PC-9 (cell line): ENCODE results near the gene INKA2. TPM values are rescaled to one million over a fixed set of nuclear protein-coding genes. Genes with fewer than 3 reads are reported as not detected.

Source experiments
- BruUV-seq: library from RNA; stranded (reverse); fragments of 400-500 nt; replicated peaks from 2 replicates; lab custom pipeline; 2021; lab: Mats Ljungman, UMichigan
- CTCF ChIA-PET: fragments of 300-600 bp; sonication (Branson Sonifier 250); formaldehyde crosslinking; loops from one replicate; lab custom pipeline; 2022; ENCODE audit warnings: antibody characterized with exemption; lab: Charles Lee
- POLR2A ChIA-PET: fragments of 300-600 bp; sonication (Branson Sonifier 250); formaldehyde crosslinking; loops from one replicate; lab custom pipeline; 2022; ENCODE audit warnings: antibody characterized with exemption; ENCODE audit not compliant: unreplicated experiment; lab: Charles Lee
- DNase-seq, 2 experiments: peaks; one replicate each; pipeline versions ENCODE4 v3.0.0 to v3.0.0-alpha.2; 2015 to 2022; ENCODE audit warnings: mixed read lengths in 1 of 2
- H2AFZ ChIP-seq: fragments of 200-600 bp; sonication (generic); 2 replicates; pipeline ENCODE4 v1.8.1; 2017; ENCODE audit warnings: antibody characterized with exemption
- H3F3A ChIP-seq: fragments of 200-600 bp; sonication (generic); 2 replicates; pipeline ENCODE4 v1.8.1; 2017; ENCODE audit warnings: antibody characterized with exemption, mild to moderate bottlenecking, low read depth; ENCODE audit not compliant: insufficient read depth
- H3K27ac ChIP-seq: fragments of 200-600 bp; sonication (generic); 2 replicates; pipeline ENCODE4 v1.6.1; 2016; ENCODE audit warnings: mixed run types
- H3K27me3 ChIP-seq: fragments of 200-600 bp; sonication (generic); 2 replicates; pipeline ENCODE4 v1.6.1; 2016; ENCODE audit warnings: low read depth, mixed run types; ENCODE audit not compliant: insufficient read depth
- H3K36me3 ChIP-seq: fragments of 200-600 bp; sonication (generic); 2 replicates; pipeline ENCODE4 v1.6.1; 2016; ENCODE audit warnings: low read depth, mixed run types
- H3K4me1 ChIP-seq: fragments of 200-600 bp; sonication (generic); replicated peaks from 2 replicates; pipeline ENCODE4 v1.6.1; 2016; ENCODE audit warnings: mixed run types; ENCODE audit not compliant: insufficient read depth
- H3K4me2 ChIP-seq: fragments of 200-600 bp; sonication (generic); 2 replicates; pipeline ENCODE4 v1.6.1; 2017; ENCODE audit warnings: mixed run types
- H3K4me3 ChIP-seq: fragments of 200-600 bp; sonication (generic); 2 replicates; pipeline ENCODE4 v1.6.1; 2016; ENCODE audit warnings: mixed run types
- H3K79me2 ChIP-seq: fragments of 200-600 bp; sonication (generic); 2 replicates; pipeline ENCODE4 v1.6.1; 2017; ENCODE audit warnings: low read depth, mixed run types
- H3K9me2 ChIP-seq: fragments of 200-600 bp; sonication (generic); 2 replicates; pipeline ENCODE4 v1.8.1; 2017; ENCODE audit warnings: mild to moderate bottlenecking; ENCODE audit not compliant: insufficient read depth
- H3K9me3 ChIP-seq: fragments of 200-600 bp; sonication (generic); 2 replicates; pipeline ENCODE4 v1.8.1; 2016; ENCODE audit warnings: low read depth; ENCODE audit not compliant: insufficient read depth
- H4K20me1 ChIP-seq: fragments of 200-600 bp; sonication (generic); 2 replicates; pipeline ENCODE4 v1.8.1; 2017; ENCODE audit not compliant: insufficient read depth
- CTCF ChIP-seq: fragments of 200-600 bp; sonication (generic); conservative IDR thresholded peaks from 2 replicates; pipeline ENCODE4 v1.6.1; 2017; ENCODE audit warnings: mixed run types, antibody characterized with exemption, mild to moderate bottlenecking, moderate library complexity
- EZH2 ChIP-seq: fragments of 200-600 bp; sonication (generic); IDR thresholded peaks from 2 replicates; pipeline ENCODE4 v1.8.0; 2017; ENCODE audit warnings: antibody characterized with exemption, low read depth
- intact Hi-C: fragments of 100-400 bp; cut with micrococcal nuclease; formaldehyde crosslinking; loops from one replicate; pipeline ENCODE4 v1.10.0; 2022; ENCODE audit not compliant: unreplicated experiment
- total RNA-seq: library from RNA; stranded (reverse); gene quantifications from 2 replicates; pipeline ENCODE4 v1.2.3, GENCODE V29; 2021

The INKA2 gene
- total RNA-seq, 1 experiment from 2014 or later = 1.4 TPM

DNA sequence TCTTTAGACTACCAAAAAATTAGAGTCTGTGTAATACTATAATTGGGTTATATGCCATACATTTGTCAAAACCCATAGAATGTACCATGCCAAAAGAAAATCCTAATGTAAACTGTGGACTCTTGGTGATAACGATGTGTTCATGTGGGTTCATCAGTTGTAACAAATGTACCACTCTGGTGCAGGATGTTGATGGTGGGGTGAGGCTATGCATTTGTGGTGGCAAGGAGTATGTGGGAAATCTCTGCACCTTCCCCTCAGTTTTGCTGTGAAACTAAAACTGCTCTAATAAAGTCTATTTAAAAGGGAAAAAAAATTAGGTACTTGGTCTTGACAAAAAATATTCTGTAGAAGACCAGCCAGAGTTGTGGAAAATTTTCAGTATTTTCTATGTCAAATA lies 43.4 kb downstream of the INKA2 start:
- Histone ChIP-seq H3K4me1 (no peaks in the 10 kb centered on the region), H3F3A (no peaks in the 10 kb centered on the region), H3K4me3 (no peak overlapping the region), H3K4me2 (no peak overlapping the region), H3K79me2 (no peaks in the 10 kb centered on the region), H2AFZ (no peak overlapping the region), H3K27ac (no peak overlapping the region), H3K9me2 (no peaks in the 10 kb centered on the region), H3K27me3 (no peaks in the 10 kb centered on the region), H3K36me3 (peaks cover 22% of the 10 kb centered on the region; the same call in 1 of the 2 replicates), H3K9me3 (no peaks in the 10 kb centered on the region), H4K20me1 (peaks cover 5% of the 10 kb centered on the region; the same call in 1 of the 2 replicates)
- POLR2A ChIA-PET = no interaction called here
- CTCF ChIA-PET = no interaction called here
- BruUV-seq = no TSS peak
- intact Hi-C loops = no loop called here
- TF ChIP-seq CTCF (no peak), EZH2 (no peak)
- no peak for DNase-seq

GRCh38 chr1:111691886-111692285 lies 47.3 kb downstream of the INKA2 start:
- no peaks in the 10 kb centered on the region for H3K9me2 ChIP-seq
- no TSS peak for BruUV-seq
- no peak for DNase-seq
- no peaks in the 10 kb centered on the region; the same call in 1 of the 2 replicates for H3F3A ChIP-seq
- POLR2A ChIA-PET = no interaction called here
- no peaks in the 10 kb centered on the region for H3K27me3 ChIP-seq
- no peaks in the 10 kb centered on the region for H3K4me1 ChIP-seq
- no peaks in the 10 kb centered on the region for H3K9me3 ChIP-seq
- no peak overlapping the region for H3K4me3 ChIP-seq
- H3K27ac ChIP-seq = no peak overlapping the region
- intact Hi-C loops = no loop called here
- peaks cover 22% of the 10 kb centered on the region; the same call in 1 of the 2 replicates for H3K36me3 ChIP-seq
- no peak overlapping the region for H2AFZ ChIP-seq
- peaks cover 11% of the 10 kb centered on the region; the same call in 1 of the 2 replicates for H4K20me1 ChIP-seq
- CTCF ChIA-PET = no interaction called here
- TF ChIP-seq EZH2 = no peak
- TF ChIP-seq CTCF = no peak
- H3K4me2 ChIP-seq = no peak overlapping the region
- H3K79me2 ChIP-seq = peaks cover 5% of the 10 kb centered on the region; the same call in 1 of the 2 replicates

DNA sequence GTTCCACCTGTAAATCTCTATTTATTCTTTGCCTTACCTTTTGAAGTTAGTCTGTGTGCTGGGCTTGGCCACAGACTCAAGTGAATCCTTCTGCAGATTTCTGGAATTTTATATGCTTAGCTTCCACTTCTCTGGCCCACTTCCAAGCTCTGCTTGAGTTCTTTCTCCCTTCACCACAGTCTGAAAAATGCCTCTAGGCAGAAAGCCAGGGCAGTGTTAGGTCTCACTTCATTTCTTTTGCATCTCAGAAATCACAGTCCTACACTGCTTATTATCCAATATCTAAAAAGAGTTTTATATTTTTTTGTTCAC lies 48.9 kb downstream of the INKA2 start:
- peak in 1 of 2 experiments; percentile 24 for DNase-seq
- intact Hi-C loops = no loop called here
- no peaks in the 10 kb centered on the region for H3K27me3 ChIP-seq
- ChIA-PET CTCF (interaction anchor here (1.2 kb wide), 1 partner anchor 71 kb away, joined by 4 read pairs; the partner anchor contains the start of gene RAP1A), POLR2A (interaction anchor here (0.7 kb wide), 1 partner anchor 241 kb away, joined by 10 read pairs; the partner anchor contains the start of genes ATP5PB and WDR77)
- H4K20me1 ChIP-seq = peaks cover 11% of the 10 kb centered on the region; the same call in 1 of the 2 replicates
- H3K79me2 ChIP-seq = peaks cover 5% of the 10 kb centered on the region; the same call in 1 of the 2 replicates
- H3K9me2 ChIP-seq = no peaks in the 10 kb centered on the region
- H3K4me2 ChIP-seq = no peak overlapping the region
- H3K9me3 ChIP-seq = no peaks in the 10 kb centered on the region
- 0 out of 2 replicates have a peak overlapping the region, but pooled peaks have one; percentile 1 for H3K27ac ChIP-seq
- TF ChIP-seq EZH2 (no peak), CTCF (no peak)
- BruUV-seq = no TSS peak
- no peak overlapping the region for H3K4me3 ChIP-seq
- no peaks in the 10 kb centered on the region for H3K4me1 ChIP-seq
- peaks cover 13% of the 10 kb centered on the region; the same call in 1 of the 2 replicates for H3K36me3 ChIP-seq
- H2AFZ ChIP-seq = no peak overlapping the region
- H3F3A ChIP-seq = no peaks in the 10 kb centered on the region; the same call in 1 of the 2 replicates

Other genes starting within 250 kb of the INKA2 start
- not detected in 2 replicates for gene ADORA3, start 235.8 kb downstream of the INKA2 start, total RNA-seq
- gene TMIGD3, start 235.8 kb downstream of the INKA2 start, total RNA-seq = not detected in 2 replicates
- gene RAP1A, start 119.6 kb downstream of the INKA2 start, total RNA-seq = 45.4 and 55.2 TPM in 2 replicates
- gene DDX20, start 16.5 kb upstream of the INKA2 start, total RNA-seq = 8.4 and 8.9 TPM in 2 replicates